Glutamatergic neuron (in vitro differentiated cells): ENCODE data around the gene IRAG1. TPM values are rescaled to one million over a fixed set of nuclear protein-coding genes. Genes with fewer than 3 reads are reported as not detected.

Source experiments
- DNase-seq: peaks from one replicate; pipeline ENCODE4 v3.0.0; 2022
- H3K27ac Mint-ChIP-seq: one replicate; pipeline ENCODE4 v1.8.0; 2020; ENCODE audit warnings: mild to moderate bottlenecking, mixed read lengths, inconsistent platforms; ENCODE audit not compliant: unreplicated experiment
- H3K27me3 Mint-ChIP-seq: one replicate; pipeline ENCODE4 v1.8.0; 2020; ENCODE audit warnings: mild to moderate bottlenecking, moderate library complexity, mixed read lengths, inconsistent platforms; ENCODE audit not compliant: unreplicated experiment
- H3K36me3 Mint-ChIP-seq: one replicate; pipeline ENCODE4 v1.8.0; 2020; ENCODE audit warnings: mild to moderate bottlenecking, mixed read lengths, inconsistent platforms; ENCODE audit not compliant: unreplicated experiment
- H3K4me1 Mint-ChIP-seq: one replicate; pipeline ENCODE4 v1.8.0; 2020; ENCODE audit warnings: mild to moderate bottlenecking, low read depth, mixed read lengths, inconsistent platforms; ENCODE audit not compliant: unreplicated experiment
- H3K4me3 Mint-ChIP-seq: one replicate; pipeline ENCODE4 v1.8.0; 2020; ENCODE audit warnings: mild to moderate bottlenecking, mixed read lengths, inconsistent platforms; ENCODE audit not compliant: unreplicated experiment
- H3K9me3 Mint-ChIP-seq: one replicate; pipeline ENCODE4 v1.8.0; 2020; ENCODE audit warnings: mild to moderate bottlenecking, moderate library complexity, mixed read lengths, inconsistent platforms; ENCODE audit not compliant: unreplicated experiment
- total RNA-seq: library from RNA; stranded (reverse); fragmentation: NEBNext Ultra II Directional; extraction: Animal tissue kit (Norgen Biotek cat#: 25700); gene quantifications from one replicate; pipeline ENCODE4 v1.2.1, GENCODE V29; 2021; ENCODE audit not compliant: unreplicated experiment
- TF ChIP-seq, protein P1 (sequence below): fragments of 200-600 bp; sonication (generic); IDR thresholded peaks from one replicate; pipeline ENCODE4 v1.5.0; 2021; ENCODE audit not compliant: partially characterized antibody, unreplicated experiment

Gene IRAG1
- total RNA-seq, 1 donor from 2014 or later: 4.2 TPM

DNA sequence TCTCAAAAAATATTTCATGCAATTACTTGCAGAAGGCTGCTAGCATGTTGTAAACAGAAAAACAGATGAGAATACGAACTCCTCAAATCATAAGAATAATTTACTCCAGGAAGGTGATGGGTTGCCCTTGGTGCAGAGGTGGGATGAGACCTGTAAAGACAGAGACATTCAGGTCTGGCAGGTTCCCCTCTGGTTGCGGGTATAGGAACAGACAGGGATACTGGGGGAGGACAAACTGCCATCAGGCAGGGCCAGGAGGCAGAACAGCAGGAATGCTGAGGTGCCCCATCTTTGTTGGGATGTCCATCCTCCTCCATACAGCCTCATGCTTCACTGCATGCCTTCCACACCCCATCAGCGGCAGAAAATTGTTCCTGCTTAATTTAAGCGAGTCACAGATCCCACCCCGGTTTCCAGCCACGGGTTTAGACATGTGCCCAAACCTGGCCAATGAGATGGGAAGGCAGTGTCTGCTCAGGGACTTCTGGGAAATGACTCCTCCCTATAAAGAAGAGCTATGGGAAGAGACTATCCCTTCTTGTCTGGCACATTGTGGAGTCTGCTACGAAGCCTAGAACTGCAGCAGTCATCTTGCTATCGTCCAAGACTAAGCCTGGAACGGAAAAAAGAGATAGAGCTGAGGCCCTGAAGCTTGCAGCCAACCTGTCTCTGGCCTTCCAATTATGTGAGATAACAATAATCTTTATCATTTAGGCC lies 23.1 kb upstream of the IRAG1 start:
- no peak for DNase-seq
- Mint-ChIP-seq H3K27me3 (peaks cover 1% of the 10 kb centered on the region), H3K9me3 (no peaks in the 10 kb centered on the region), H3K27ac (no peak overlapping the region), H3K36me3 (no peaks in the 10 kb centered on the region), H3K4me3 (no peak overlapping the region), H3K4me1 (peaks cover 9% of the 10 kb centered on the region)
- TF ChIP-seq, protein P1, sequence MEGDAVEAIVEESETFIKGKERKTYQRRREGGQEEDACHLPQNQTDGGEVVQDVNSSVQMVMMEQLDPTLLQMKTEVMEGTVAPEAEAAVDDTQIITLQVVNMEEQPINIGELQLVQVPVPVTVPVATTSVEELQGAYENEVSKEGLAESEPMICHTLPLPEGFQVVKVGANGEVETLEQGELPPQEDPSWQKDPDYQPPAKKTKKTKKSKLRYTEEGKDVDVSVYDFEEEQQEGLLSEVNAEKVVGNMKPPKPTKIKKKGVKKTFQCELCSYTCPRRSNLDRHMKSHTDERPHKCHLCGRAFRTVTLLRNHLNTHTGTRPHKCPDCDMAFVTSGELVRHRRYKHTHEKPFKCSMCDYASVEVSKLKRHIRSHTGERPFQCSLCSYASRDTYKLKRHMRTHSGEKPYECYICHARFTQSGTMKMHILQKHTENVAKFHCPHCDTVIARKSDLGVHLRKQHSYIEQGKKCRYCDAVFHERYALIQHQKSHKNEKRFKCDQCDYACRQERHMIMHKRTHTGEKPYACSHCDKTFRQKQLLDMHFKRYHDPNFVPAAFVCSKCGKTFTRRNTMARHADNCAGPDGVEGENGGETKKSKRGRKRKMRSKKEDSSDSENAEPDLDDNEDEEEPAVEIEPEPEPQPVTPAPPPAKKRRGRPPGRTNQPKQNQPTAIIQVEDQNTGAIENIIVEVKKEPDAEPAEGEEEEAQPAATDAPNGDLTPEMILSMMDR: no peak

DNA sequence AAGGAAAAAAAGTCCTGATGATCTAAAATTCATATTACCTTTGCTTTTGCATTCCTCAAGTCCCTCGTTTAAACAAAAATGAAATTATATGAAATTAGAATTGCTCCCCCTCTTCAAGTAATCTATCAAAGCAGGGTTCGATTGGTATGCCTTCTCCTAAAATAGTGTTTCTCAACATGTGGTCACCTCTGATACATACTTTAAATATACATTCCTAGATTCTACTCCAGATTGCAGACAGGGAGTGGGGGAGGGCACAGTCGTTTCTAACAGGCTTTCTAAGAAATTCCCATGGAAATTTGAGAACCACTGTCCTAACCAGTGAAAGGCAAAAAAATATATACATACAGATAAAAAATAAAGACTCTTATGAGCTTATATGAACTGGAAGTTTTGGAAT lies 22.6 kb upstream of the IRAG1 start:
- Mint-ChIP-seq H3K4me1 (peaks cover 9% of the 10 kb centered on the region), H3K27me3 (peaks cover 1% of the 10 kb centered on the region), H3K36me3 (no peaks in the 10 kb centered on the region), H3K27ac (no peak overlapping the region), H3K4me3 (no peak overlapping the region), H3K9me3 (no peaks in the 10 kb centered on the region)
- TF ChIP-seq, protein P1: no peak
- no peak for DNase-seq

DNA sequence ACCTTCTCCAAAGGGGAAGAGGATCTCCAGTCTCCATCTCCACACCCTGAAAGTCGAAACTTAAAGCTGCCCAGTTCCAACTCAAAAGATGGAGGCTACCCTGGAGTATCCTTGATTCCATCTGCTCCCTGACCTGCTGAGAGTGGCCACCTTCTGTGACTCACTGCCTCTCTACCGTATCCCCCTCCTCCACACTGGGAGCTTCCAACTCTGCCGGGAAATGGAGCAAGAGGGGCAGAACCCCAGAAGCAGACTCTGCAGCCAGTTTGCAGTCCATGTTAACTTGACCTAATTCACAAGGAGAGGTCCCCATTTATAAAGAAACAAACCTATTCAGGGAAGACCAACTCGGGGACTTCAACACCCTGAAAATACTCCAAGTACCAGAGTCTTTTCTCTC lies 22.0 kb upstream of the IRAG1 start:
- Mint-ChIP-seq H3K27me3 (peaks cover 1% of the 10 kb centered on the region), H3K4me1 (peaks cover 9% of the 10 kb centered on the region), H3K27ac (no peak overlapping the region), H3K9me3 (no peaks in the 10 kb centered on the region), H3K36me3 (no peaks in the 10 kb centered on the region), H3K4me3 (no peak overlapping the region)
- TF ChIP-seq, protein P1: no peak
- DNase-seq: no peak

GRCh38 chr11:10709299-10710086 lies 15.9 kb upstream of the IRAG1 start:
- TF ChIP-seq, protein P1: no peak
- no peak for DNase-seq
- Mint-ChIP-seq H3K4me3 (no peak overlapping the region), H3K4me1 (no peaks in the 10 kb centered on the region), H3K9me3 (no peaks in the 10 kb centered on the region), H3K36me3 (no peaks in the 10 kb centered on the region), H3K27me3 (no peaks in the 10 kb centered on the region), H3K27ac (no peak overlapping the region)

DNA sequence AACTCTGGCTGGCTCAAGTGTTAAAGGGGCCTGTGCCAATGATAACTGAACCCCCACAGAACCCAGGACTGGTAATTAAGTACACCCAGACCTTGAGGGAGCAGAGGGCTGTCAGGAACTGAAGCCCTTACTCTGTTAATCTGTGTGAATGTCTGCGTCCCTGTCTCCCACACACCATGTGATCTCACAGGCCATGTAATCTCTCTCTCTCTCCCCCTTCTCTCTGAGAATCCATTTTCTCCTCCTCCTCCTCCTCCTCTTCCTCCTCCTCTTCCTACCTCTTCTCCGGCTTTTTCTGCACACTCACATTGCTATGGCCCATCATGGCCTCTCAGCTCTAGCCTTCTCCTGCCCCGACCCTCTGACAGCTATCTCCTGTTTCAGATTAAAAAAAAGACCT lies 14.6 kb upstream of the IRAG1 start:
- Mint-ChIP-seq H3K4me3 (no peak overlapping the region), H3K27ac (no peak overlapping the region), H3K36me3 (no peaks in the 10 kb centered on the region), H3K27me3 (no peaks in the 10 kb centered on the region), H3K9me3 (no peaks in the 10 kb centered on the region), H3K4me1 (no peaks in the 10 kb centered on the region)
- DNase-seq: no peak
- TF ChIP-seq, protein P1: no peak
